HG02970 (cell line): ENCODE data around the gene PAH.

ENCODE experiments used
- ATAC-seq: cut with Tn5 transposase; IDR thresholded peaks from one replicate; pipeline ENCODE4 v1.9.1; 2021; ENCODE audit warnings: mild to moderate bottlenecking, moderate library complexity, moderate number of reproducible peaks; ENCODE audit not compliant: unreplicated experiment, low FRiP score

Gene PAH

DNA sequence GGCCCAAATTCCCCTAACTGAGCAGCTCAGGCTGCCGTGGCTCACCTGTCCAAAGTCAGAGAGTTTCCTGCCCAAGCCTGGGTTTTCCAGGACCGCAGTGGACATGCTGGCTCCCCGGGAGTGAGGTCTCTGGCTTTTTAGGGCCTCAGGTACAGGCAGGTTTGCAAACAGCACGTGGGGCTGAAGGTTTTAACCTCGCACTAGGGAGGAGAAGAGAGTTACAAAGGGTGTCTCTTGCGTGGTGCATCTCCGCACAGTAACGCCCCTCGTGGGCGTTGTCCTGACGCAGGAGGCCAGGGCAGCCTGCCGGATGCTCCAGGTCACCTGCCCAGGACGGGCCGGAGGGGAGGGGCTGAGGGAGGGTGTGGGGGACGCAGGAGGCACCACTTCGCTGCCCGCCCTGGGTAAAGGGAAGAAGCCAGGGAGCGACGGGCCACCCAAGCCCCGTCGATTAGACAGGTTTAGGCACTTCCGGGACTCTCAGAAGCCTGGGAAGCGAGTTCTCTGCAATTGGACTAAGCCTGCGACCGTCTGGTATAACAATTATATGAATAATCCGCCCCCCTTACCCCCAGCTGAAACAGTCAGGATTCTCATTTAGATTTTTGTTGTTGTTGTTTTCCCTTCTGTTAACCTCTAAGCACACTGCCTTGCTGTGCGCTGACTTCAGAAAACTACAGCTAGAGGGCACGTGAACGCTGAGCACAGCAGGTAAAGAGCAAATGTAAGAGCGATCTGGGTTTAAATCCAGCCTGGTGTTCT lies at the start of gene PAH:
TSS of gene PAH (minus strand) at position 219 of the 762 bp plus-strand sequence. CDS start at position 105, 114 bp downstream.
- no peak for ATAC-seq

DNA sequence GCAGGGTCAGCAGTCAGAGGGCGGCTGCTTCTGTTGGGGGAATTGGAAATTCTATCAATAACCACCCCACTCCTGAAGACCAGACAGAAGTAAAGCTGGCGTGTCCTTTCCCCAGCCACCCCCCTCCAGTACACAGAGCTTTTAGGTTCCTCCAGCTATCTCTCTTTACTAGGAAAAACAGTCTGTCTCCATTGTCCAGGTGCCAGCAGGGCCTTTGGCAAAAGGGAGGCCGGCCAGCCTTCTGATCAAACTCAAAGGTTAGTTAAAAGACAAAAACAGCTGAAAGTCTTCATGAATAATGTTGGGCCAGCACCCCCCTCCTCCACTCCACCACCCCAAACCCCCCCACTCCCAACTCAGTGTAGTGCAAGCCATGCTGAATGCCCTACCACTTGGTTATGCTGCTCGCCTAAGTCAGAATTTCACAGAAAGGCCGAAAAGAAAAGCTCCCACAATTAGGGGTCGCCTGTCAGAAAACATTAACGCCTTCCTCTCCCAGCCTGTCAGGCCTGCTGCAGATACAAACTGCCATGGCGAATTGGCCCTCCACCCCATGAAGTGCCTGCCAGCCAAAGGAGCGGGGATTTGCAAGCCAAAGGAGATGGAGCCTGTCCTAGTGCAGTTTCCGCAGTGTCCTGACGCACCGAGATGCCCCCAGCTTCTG lies 49.3 kb upstream of the PAH start:
- no peak for ATAC-seq

DNA sequence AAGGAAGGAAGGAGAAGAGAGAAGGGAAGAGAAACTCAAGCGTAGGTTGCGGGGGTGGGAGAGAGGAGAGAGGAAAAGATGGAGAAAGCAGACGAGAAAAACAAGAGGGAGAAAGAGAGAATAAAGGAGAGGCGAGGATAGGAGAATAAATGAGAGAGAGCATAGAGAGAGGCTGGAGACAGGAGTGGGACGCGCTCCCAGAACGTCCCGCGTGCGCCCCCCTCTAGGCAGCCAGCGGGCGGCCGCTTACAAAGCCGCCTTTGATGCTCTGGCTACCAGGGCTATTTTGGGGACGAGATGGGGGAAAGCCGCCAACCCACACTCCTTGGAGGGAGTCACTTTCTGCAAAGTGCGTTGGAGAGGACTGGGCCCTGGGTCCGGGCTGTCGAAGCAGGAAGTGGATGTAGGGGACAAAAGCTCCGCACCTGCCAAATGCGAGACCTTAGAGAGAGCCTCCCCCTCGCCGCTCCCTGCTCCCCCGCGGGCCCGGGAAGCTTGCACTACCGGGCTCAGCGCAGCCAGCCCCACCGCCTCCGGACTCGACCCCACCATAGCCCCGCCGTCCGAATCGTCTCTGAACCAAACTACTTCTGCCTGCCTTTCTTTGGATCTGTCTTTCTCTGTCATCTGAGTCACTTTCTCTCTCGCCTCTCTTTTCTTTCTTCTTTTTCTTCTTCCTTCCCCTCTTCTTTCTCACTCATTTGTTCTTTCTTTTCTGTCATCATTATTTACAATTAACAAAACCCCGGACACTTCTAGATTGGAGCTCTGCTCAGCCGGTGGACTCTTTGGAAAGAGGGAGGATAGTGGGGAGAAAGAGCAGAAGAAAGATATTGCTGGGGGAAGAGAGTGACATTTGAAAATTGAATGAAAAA lies 48.5 kb upstream of the PAH start:
- ATAC-seq, result no peak

DNA sequence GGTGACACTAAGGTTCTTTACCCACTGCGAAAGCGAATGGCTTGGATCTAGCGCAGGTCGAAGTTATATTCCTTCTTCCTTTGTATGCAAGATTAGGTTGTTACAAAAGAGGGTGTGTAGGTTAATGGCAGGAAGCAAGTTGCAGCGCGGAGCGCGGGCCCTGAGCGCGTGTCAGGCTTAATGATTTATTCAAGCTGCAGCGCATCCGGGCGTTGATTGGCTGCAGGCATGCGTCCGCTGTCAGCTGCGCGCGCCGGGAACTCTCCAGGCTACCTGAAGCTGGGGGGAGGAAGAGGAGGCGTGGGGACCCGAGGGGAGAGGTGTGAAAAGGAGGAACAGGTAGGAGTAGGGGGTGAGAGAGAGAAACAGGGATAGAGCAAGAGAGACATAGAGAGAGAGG lies 47.8 kb upstream of the PAH start:
- ATAC-seq, result no peak

DNA sequence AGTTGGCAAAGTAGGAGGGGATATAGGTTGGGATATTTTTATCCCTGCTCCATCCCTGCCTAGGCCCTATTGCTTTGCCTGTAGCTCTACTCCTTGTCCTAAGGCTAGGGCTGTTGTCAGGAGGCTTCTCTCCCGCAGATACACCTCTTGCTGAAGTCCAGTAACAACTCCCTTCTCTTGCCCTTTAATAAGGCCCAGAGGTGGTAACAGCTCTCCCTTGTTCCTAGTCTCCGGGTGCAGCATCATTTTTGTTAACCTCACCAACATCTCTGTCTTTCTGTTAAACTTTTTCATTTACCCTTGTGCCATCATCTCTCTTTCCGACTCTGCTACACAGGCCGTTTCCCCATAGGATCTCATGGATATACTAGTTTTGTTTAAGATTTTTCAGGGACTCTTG lies 46.8 kb upstream of the PAH start:
- ATAC-seq, result no peak

DNA sequence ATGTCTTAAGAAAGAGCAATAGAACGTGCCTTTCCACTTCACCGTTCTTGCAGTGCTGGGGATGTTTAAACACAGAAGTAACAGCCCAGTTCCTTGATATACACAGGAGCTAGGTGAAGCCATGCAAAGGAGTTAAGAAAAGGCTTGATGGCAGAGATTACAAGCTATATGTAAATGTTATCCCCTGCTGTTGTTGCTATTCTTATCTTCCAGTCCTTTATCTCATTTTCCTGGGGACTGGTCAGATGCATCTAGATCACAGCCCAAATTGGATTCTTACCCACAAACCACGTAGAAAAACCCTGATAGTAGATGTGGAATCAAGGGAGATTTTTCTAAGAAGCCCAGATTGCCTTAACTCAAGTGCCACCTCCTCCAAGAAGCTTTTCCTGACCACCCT lies 45.9 kb upstream of the PAH start:
- no peak for ATAC-seq

DNA sequence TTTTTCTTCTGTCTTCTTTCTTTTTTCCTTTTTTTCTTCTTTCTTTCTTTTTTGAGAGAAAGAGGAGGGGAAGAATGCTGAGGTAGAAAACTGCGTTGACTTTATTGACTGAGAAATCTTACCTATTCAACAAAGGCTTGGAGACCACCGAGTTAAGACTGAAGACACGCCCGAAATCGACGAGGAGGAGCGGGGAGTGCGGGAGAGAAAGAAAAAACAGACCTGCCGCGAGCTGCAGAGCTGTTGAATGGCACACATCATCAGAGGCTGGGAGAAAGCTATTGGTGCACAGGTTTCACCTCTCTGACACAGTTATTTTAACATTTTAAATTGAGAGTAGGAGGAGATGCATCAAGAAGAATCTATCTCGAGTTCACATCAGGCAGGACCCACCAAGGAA lies 45.5 kb upstream of the PAH start:
- no peak for ATAC-seq

DNA sequence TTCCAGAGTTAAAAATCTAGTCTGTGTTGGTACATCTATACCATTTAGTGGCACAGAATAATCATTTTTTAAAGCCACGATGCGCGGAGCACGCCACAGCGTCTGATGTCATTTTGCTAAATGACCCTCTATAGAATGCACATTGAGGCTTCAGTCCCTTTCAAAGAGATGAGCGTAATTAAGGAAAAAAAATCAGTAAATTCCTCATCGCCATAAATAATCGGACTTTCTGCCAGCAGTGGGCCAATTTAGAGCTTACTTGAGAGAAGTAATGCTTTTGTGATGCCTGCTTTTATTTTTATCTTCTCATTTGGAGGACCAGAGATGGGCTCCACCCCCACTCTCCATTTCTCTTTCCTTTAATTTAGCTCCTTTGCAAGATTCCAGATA lies 44.4 kb upstream of the PAH start:
- no peak for ATAC-seq

DNA sequence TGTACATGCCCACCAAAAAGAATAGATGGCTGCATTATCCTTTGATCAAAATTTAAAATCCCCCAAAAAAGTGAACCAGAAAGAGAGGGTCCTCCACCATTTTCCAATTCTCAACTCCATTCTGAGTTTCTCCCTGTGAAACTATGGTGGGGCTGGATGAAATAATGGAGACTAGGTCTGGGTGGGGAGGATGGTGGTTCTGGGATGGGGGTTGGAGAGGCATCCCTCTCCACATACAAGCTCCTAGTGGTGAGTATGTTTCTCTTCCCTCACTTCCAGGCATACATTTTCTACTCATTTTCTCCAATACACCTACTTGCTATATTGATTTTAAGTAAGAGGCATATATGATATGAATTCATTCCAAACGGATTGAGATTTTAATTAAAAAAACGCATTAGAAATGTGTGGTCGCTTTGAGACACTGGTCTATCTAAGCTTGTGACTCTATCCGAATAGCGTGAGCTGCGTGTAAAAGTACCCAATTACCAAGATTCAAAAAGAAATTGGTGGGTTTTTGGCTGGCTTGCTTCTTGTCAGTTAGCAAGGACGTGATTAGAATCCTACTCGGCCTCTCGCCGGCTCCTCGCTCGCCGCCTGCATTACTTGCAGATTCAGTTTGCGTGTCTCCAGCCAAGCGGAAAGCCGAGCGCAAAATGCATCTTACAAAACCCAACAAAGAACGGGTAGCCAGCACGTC lies 43.9 kb upstream of the PAH start:
- no peak for ATAC-seq

DNA sequence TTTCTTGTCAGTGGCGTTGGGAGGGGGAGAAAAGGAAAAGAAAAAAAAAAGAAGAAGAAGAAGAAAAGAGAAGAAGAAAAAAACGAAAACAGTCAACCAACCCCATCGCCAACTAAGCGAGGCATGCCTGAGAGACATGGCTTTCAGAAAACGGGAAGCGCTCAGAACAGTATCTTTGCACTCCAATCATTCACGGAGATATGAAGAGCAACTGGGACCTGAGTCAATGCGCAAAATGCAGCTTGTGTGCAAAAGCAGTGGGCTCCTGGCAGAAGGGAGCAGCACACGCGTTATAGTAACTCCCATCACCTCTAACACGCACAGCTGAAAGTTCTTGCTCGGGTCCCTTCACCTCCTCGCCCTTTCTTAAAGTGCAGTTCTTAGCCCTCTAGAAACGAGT lies 42.3 kb upstream of the PAH start:
- no peak for ATAC-seq

DNA sequence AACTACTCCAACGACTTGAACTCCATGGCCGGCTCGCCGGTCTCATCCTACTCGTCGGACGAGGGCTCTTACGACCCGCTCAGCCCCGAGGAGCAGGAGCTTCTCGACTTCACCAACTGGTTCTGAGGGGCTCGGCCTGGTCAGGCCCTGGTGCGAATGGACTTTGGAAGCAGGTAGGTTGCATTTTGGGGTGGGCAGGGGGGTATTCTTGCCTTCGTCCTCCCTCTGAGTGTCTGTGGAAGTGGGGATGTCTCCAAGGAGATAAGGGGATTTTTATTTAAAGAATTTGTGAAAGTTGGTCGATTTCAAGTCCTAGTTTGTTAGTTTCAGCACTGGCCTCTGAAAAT lies 41.8 kb upstream of the PAH start:
- ATAC-seq, result no peak

DNA sequence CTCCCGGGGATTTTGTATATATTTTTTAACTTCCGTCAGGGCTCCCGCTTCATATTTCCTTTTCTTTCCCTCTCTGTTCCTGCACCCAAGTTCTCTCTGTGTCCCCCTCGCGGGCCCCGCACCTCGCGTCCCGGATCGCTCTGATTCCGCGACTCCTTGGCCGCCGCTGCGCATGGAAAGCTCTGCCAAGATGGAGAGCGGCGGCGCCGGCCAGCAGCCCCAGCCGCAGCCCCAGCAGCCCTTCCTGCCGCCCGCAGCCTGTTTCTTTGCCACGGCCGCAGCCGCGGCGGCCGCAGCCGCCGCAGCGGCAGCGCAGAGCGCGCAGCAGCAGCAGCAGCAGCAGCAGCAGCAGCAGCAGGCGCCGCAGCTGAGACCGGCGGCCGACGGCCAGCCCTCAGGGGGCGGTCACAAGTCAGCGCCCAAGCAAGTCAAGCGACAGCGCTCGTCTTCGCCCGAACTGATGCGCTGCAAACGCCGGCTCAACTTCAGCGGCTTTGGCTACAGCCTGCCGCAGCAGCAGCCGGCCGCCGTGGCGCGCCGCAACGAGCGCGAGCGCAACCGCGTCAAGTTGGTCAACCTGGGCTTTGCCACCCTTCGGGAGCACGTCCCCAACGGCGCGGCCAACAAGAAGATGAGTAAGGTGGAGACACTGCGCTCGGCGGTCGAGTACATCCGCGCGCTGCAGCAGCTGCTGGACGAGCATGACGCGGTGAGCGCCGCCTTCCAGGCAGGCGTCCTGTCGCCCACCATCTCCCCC lies 41.2 kb upstream of the PAH start:
- no peak for ATAC-seq

DNA sequence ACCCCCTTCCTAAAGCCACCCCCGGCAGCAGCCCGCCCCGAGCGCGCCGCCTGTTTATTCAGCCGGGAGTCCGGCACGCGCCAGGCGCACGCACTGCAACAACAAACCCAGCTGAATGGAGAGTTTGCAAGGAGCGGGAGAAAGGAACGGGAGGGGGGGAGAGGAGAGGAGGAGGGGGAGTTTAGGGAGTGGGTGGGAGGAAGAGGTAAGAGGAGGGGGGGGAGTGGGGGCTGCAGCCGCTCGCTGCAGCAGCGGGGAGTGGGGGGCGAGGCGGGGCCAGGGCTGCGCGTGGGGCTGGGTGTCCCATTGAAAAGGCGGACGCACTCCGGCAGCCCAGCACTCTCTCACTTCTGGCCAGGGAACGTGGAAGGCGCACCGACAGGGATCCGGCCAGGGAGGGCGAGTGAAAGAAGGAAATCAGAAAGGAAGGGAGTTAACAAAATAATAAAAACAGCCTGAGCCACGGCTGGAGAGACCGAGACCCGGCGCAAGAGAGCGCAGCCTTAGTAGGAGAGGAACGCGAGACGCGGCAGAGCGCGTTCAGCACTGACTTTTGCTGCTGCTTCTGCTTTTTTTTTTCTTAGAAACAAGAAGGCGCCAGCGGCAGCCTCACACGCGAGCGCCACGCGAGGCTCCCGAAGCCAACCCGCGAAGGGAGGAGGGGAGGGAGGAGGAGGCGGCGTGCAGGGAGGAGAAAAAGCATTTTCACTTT lies 40.5 kb upstream of the PAH start, which contains the start of gene ASCL1:
TSS of gene ASCL1 (plus strand) at position 336 of the 712 bp plus-strand sequence. CDS start 571 bp downstream, outside the sequence.
- ATAC-seq, result no peak

DNA sequence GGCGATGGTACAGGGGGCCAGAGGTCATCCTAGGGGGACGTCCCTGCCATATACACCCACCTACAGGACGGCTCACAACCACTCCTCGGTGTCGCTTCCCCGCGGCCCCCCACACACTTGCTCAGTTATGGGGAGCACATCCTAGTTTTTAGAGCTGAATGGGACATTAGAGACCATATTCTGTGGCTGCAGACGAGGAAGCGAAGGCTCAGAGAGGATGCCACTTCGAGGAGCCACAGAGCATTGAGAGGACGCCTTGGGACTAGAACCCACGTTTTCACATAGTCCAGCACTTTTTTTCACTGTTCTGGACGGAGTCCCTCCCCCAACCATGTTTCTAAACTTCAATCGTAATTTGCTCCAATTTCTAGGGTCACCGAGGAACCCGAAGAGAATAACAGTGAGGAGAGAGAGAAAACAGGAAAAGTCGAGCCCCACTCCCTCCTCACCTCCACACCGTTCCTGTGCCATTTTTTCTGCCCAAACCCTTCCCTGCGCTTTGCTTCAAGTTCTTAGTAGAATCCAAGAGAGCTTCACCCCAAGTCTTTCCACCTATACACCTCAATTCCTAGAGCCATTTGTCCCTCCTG lies 39.8 kb upstream of the PAH start:
- no peak for ATAC-seq

DNA sequence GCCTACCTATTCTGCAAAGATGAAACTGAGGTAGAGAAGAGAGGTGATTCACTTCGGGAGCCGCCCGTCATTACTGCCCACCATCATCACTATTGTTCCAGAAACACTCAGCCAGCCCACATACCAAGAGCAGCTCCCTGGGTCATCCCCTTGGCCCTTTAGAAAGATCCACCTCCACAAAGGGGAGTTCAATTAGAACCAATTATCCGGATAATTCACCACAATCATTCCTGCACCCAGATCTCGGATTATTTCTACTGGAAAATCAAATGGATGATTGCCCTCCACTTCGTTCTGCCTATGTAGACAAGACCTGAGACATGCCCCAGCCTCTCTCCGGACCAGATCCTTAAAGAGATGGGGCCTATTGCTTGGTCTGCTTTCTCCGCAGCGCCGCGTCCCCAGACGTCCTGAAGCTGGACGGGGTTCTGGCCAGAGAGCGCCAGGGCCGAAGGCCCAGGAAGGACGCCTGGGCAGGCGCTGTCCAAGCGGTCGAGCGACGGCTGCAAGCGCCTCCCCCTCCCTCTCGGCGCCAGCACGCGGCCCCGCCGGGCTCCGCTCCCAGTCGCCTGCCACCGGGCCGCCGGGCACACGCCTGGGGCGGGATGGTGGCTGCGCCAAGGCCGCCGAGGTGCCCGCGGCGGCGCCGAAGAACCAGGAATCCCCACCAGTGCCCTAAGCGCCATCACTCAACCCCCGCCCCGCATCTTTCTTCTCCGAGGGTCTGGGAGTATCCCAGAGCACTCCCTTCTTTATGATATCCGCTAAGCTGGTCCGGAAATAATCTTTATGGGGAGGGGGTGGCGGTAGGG lies 39.1 kb upstream of the PAH start:
- ATAC-seq, result no peak

DNA sequence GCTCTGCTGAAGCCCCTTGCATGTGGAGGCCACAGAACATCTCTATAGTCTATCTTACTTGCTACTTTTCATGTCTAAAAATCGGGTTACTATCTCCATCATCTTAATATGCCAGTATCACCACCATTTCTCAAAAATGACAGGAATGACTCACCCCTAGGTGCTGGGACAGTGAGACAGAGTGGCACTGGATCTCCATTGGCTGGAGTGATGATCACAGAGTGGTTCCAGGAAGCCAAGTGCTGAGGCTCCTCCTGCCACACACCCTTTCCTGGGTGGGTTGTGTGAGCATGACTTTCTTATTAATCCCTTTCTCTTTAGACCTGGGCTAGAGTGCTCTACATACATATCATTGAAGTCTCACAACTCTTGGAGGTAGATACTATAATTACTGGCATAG lies 37.1 kb upstream of the PAH start:
- ATAC-seq, result no peak

DNA sequence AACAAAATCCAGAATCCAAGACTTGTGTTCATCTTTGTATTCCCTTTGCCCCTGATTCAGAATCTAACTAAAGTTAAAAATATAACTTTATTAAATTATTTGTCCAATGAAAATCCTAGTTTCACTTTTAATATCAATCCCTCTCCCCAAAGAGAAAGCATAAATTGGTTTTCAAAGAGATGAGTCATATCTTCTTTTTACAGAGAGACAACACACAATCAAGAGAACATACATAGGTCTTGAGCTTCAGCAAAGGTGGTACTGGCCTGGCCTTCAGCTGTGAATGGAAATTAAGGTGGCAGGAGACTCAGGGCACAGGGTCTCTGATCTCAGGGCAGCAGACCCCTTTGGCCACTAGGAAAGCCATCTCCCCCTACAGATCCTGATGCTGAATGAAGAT lies 36.2 kb upstream of the PAH start:
- no peak for ATAC-seq

DNA sequence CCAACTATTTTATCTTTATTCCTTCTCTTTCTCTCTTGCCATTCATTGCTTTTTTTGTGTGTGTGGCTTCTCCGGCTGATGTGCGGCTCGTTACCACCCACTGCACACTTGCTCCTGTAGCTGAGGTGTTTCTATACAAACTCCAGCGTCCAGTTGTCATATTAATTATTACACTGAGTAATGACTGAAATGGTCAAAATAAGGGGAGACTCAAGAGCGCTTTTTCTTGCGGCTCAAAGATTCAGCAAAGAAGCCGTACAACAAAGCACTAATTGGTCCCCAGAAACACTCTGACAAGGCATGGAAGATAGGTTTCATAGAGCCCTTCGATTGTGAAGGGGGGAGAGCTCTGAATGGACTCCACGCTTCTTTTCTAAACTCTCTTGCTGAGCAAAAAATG lies 34.8 kb upstream of the PAH start:
- ATAC-seq, result no peak
